NB4 (cell line): Measurements from ENCODE around the gene RBP2.

Source experiments
- DNase-seq: peaks from one replicate; pipeline ENCODE4 v3.0.0; 2010; ENCODE audit warnings: low read depth
- H3K4me3 ChIP-seq: one replicate; pipeline ENCODE4 v1.5.1; 2011; ENCODE audit warnings: mild to moderate bottlenecking, low read depth, low read length, moderate library complexity
- CTCF ChIP-seq: IDR thresholded peaks from one replicate; pipeline ENCODE4 v1.5.1; 2012; ENCODE audit warnings: low read depth, low read length
- MAX ChIP-seq: IDR thresholded peaks from 2 replicates; pipeline ENCODE4 v1.6.1; 2011; ENCODE audit warnings: low read depth, low read length
- MYC ChIP-seq: IDR thresholded peaks from 2 replicates; pipeline ENCODE4 v1.6.1; 2011; ENCODE audit warnings: low read depth, low read length
- POLR2A ChIP-seq: IDR thresholded peaks from 2 replicates; pipeline ENCODE4 v1.6.1; 2011; ENCODE audit warnings: mild to moderate bottlenecking; ENCODE audit not compliant: insufficient read length; ENCODE audit errors: extremely low read depth

Gene RBP2

GRCh38 chr3:139468399-139468798 lies 7.9 kb downstream of the RBP2 start:
- H3K4me3 ChIP-seq: no peak overlapping the region
- TF ChIP-seq MAX: no peak
- no peak for DNase-seq

- DNase-seq: no peak
- TF ChIP-seq CTCF (no peak), MAX (no peak), POLR2A (no peak), MYC (no peak)
Observed at GRCh38 chr3:139466360-139466759, 10.0 kb downstream of the RBP2 start.

GRCh38 chr3:139465636-139466035 lies 10.7 kb downstream of the RBP2 start:
- H3K4me3 ChIP-seq: no peak overlapping the region
- no peak for DNase-seq
- no peak for TF ChIP-seq MAX
- TF ChIP-seq POLR2A: no peak
- no peak for TF ChIP-seq MYC
- no peak for TF ChIP-seq CTCF

More at GRCh38 chr3:139466360-139466759, 10.0 kb downstream of the RBP2 start:
- no peak overlapping the region for H3K4me3 ChIP-seq

- DNase-seq: no peak
- no peak overlapping the region for H3K4me3 ChIP-seq
- TF ChIP-seq CTCF (no peak), MYC (no peak), MAX (no peak), POLR2A (no peak)
Observed at GRCh38 chr3:139463466-139463865, 12.8 kb downstream of the RBP2 start.

GRCh38 chr3:139460529-139460928 lies 15.8 kb downstream of the RBP2 start:
- TF ChIP-seq POLR2A: no peak
- no peak for TF ChIP-seq MYC
- TF ChIP-seq CTCF: no peak
- TF ChIP-seq MAX: no peak
- H3K4me3 ChIP-seq: no peak overlapping the region
- no peak for DNase-seq

- no peak for DNase-seq
- H3K4me3 ChIP-seq: no peak overlapping the region
- TF ChIP-seq MAX (no peak), POLR2A (no peak), MYC (no peak), CTCF (no peak)
Observed at GRCh38 chr3:139460076-139460475, 16.2 kb downstream of the RBP2 start.
